K562 (cell line): Measurements from ENCODE around the gene CSF2RB. TPM values are rescaled to one million over a fixed set of nuclear protein-coding genes. Genes with fewer than 3 reads are reported as not detected.
A peak's percentile ranks its signal among the peaks of the same experiment; 100 is the strongest.

Source experiments
- ATAC-seq: fragments of 200-7000 bp; cut with Tn5 transposase; 3 replicates; pipeline ENCODE4 v1.9.1; 2020; ENCODE audit warnings: moderate library complexity
- BruUV-seq: library from RNA; stranded (reverse); fragments of 400-500 nt; replicated peaks from 2 replicates; lab custom pipeline; 2021; lab: Mats Ljungman, UMichigan
- CTCF ChIA-PET: fragments of 300-600 bp; formaldehyde crosslinking; extraction: SDS; loops from one replicate; lab custom pipeline; 2021; ENCODE audit warnings: low intra/inter-chr PET ratio; lab: Yijun Ruan, JAX
- POLR2A ChIA-PET: fragments of 300-600, 350-650 bp; sonication (Branson Sonifier 250); formaldehyde crosslinking; extraction: SDS; loops from one replicate; lab custom pipeline; 2021; ENCODE audit warnings: antibody characterized with exemption, inconsistent platforms; lab: Yijun Ruan, JAX
- DNase-seq, 4 experiments: peaks; one replicate each; pipeline versions ENCODE4 v3.0.0 to v3.0.0-alpha.2; 2011 to 2018; ENCODE audit warnings: low spot score in 3 of 4, mixed read lengths in 3 of 4; ENCODE audit errors: extremely low read depth in 1 of 4
- FAIRE-seq: peaks from 2 replicates; lab custom pipeline; 2011; peaks lifted over from hg19 to GRCh38; lab: Jason Lieb, UNC
- H2AFZ ChIP-seq: 2 replicates; pipeline ENCODE4 v1.6.0; 2011; ENCODE audit warnings: low read depth, low read length, control low read depth, inconsistent platforms
- H3K27ac ChIP-seq: fragments of 200-600 bp; 3 replicates; pipeline ENCODE4 v1.8.0; 2011; ENCODE audit warnings: low read depth, mild to moderate bottlenecking, control low read depth, inconsistent platforms, low read length, moderate library complexity, mixed read lengths; ENCODE audit errors: extremely low read depth
- H3K27me3 ChIP-seq, 2 experiments: fragments of 300-600 bp in 1 of 2; 2 replicates in 1 of 2; 3 replicates in 1 of 2; pipeline versions ENCODE4 v1.6.0 to v1.8.0; 2011; ENCODE audit warnings: inconsistent platforms in 2 of 2, low read length in 2 of 2, mild to moderate bottlenecking in 1 of 2, mixed read lengths in 1 of 2, moderate library complexity in 1 of 2; ENCODE audit not compliant: control insufficient read depth in 2 of 2, insufficient read depth in 2 of 2
- H3K36me3 ChIP-seq: fragments of 300-600 bp; 3 replicates; pipeline ENCODE4 v1.8.0; 2011; ENCODE audit warnings: mild to moderate bottlenecking, low read length, inconsistent platforms; ENCODE audit not compliant: control insufficient read depth, insufficient read depth
- H3K4me1 ChIP-seq, 2 experiments: fragments of 200-600 bp in 1 of 2; replicated peaks in 1 of 2; 2 replicates in 1 of 2; 3 replicates in 1 of 2; pipeline versions ENCODE4 v1.5.1 to v1.8.0; 2011; ENCODE audit warnings: inconsistent platforms in 2 of 2, low read length in 2 of 2, mild to moderate bottlenecking in 1 of 2, mixed read lengths in 1 of 2, moderate library complexity in 1 of 2; ENCODE audit not compliant: control insufficient read depth in 2 of 2, insufficient read depth in 2 of 2
- H3K4me2 ChIP-seq: 2 replicates; pipeline ENCODE4 v1.6.1; 2011; ENCODE audit warnings: low read length, control low read depth, inconsistent platforms, mixed read lengths; ENCODE audit not compliant: insufficient read depth
- H3K4me3 ChIP-seq: fragments of 200-600 bp; sonication (generic), shearing (Covaris generic); 2 replicates; pipeline ENCODE4 v1.5.1; 2016; ENCODE audit warnings: control low read depth, inconsistent platforms
- H3K79me2 ChIP-seq: fragments of 200-600 bp; 3 replicates; pipeline ENCODE4 v1.8.0; 2011; ENCODE audit warnings: low read length, inconsistent platforms; ENCODE audit not compliant: control insufficient read depth, insufficient read depth
- H3K9ac ChIP-seq, 2 experiments: 2 replicates each; pipeline versions ENCODE4 v1.6.0 to v1.6.1; 2011; ENCODE audit warnings: low read depth in 2 of 2, low read length in 2 of 2, control low read depth in 1 of 2, inconsistent platforms in 1 of 2, mild to moderate bottlenecking in 1 of 2, mixed read lengths in 1 of 2; ENCODE audit not compliant: insufficient read depth in 1 of 2
- H3K9me1 ChIP-seq: one replicate; pipeline ENCODE4 v1.6.0; 2011; ENCODE audit warnings: inconsistent platforms, mild to moderate bottlenecking, low read length, moderate library complexity; ENCODE audit not compliant: control insufficient read depth, insufficient read depth
- H3K9me3 ChIP-seq: replicated peaks from 2 replicates; pipeline ENCODE4 v1.5.1; 2011; ENCODE audit warnings: low read depth, low read length, inconsistent platforms; ENCODE audit not compliant: control insufficient read depth, insufficient read depth
- H4K20me1 ChIP-seq: replicated peaks from 2 replicates; pipeline ENCODE4 v1.6.1; 2011; ENCODE audit warnings: low read length, inconsistent platforms, mixed read lengths; ENCODE audit not compliant: control insufficient read depth, insufficient read depth
- GMEB1 ChIP-seq: fragments of 250-450 bp; sonication (Bioruptor Pico); IDR thresholded peaks from 2 replicates; pipeline ENCODE4 v1.4.0; 2020; ENCODE audit warnings: mild to moderate bottlenecking
- HIVEP1 ChIP-seq: fragments of 250-450 bp; sonication (Bioruptor Pico); IDR thresholded peaks from 2 replicates; pipeline ENCODE4 v1.4.0; 2020; ENCODE audit warnings: mild to moderate bottlenecking
- SNAPC5 ChIP-seq: fragments of 250-450 bp; sonication (Bioruptor Pico); IDR thresholded peaks from 2 replicates; pipeline ENCODE4 v1.8.0; 2021; ENCODE audit warnings: moderate library complexity, mild to moderate bottlenecking, inconsistent platforms
- TBP ChIP-seq: optimal IDR thresholded peaks from 2 replicates; pipeline ENCODE3; 2011; ENCODE audit warnings: low read depth, low read length, improper control_type of control experiment
- ZC3H4 ChIP-seq: sonication (generic); formaldehyde crosslinking; IDR thresholded peaks from 2 replicates; pipeline ENCODE4 v1.9.0; 2021; ENCODE audit warnings: missing genetic modification reagents, borderline replicate concordance
- ZNF316 ChIP-seq: fragments of 450-650 bp; IDR thresholded peaks from 2 replicates; pipeline ENCODE4 v1.6.1; 2016
- WGBS: fragments of 100-300 bp; shearing (Covaris generic); methylation state at CpG from one replicate; pipeline ENCODE4 v1.1.6; 2016; ENCODE audit warnings: low coverage, mixed read lengths; ENCODE audit not compliant: insufficient coverage; ENCODE audit errors: missing lambda C conversion rate; 5-methylcytosine and 5-hydroxymethylcytosine counted together
- in situ Hi-C: fragments of 300-500 bp; cut with MboI; formaldehyde crosslinking; loops from 4 replicates; pipeline ENCODE4 v1.15.0; 2018; ENCODE audit warnings: inconsistent platforms, mixed read lengths
- intact Hi-C: fragments of 100-400 bp; cut with micrococcal nuclease; formaldehyde crosslinking; loops from 2 replicates; pipeline ENCODE4 v1.14.2; 2022
- polyA plus RNA-seq, 8 experiments: library from polyadenylated mRNA; depleted of rRNA in 4 of 8; stranded (reverse) in 5 of 8; unstranded in 3 of 8; fragments of >200 nt; fragmentation: Nextera tagmentation in 2 of 8; fragmentation: Illumina TruSeq in 1 of 8; extraction: Ambion mirVana in 2 of 8; extraction: Trizol in 1 of 8; gene quantifications; 2 replicates each; pipeline versions ENCODE4 v1.2.1 to v1.2.3, GENCODE V29; 2011 to 2014; ENCODE audit warnings: inconsistent platforms in 1 of 8, missing spikeins in 1 of 8
- total RNA-seq, 7 experiments: library from RNA; depleted of rRNA in 6 of 7; stranded (reverse); fragments of >200 nt in 6 of 7; fragmentation: Illumina TruSeq in 2 of 7; extraction: Trizol in 2 of 7; gene quantifications; 2 replicates each; pipeline versions ENCODE4 v1.2.1 to v1.2.3, GENCODE V29; 2011 to 2021; ENCODE audit warnings: low replicate concordance in 1 of 7

CSF2RB gene
- total and polyA plus RNA-seq, 9 of the 15 experiments (the other 6 are each of a cell fraction or from before 2014, with no cell fraction given): 0.04 to 1.0 (median 0.36) TPM

GRCh38 chr22:36926721-36927435 is 13.4 kb downstream of the CSF2RB start:
- Histone ChIP-seq H3K4me3 (no peak overlapping the region), H3K79me2 (no peaks in the 10 kb centered on the region), H3K9ac (no peak overlapping the region), H3K27me3 (peaks cover 0 to 69% of the 10 kb centered on the region in 2 experiments; a peak in 3 of 5 replicates), H3K9me1 (peaks cover 2% of the 10 kb centered on the region), H3K4me2 (no peak overlapping the region), H3K4me1 (peaks cover 0 to 11% of the 10 kb centered on the region in 2 experiments; a peak in 2 of 5 replicates), H3K36me3 (no peaks in the 10 kb centered on the region), H3K27ac (no peak overlapping the region), H4K20me1 (no peaks in the 10 kb centered on the region), H3K9me3 (no peaks in the 10 kb centered on the region), H2AFZ (no peak overlapping the region)
- in situ Hi-C loops: no loop called here
- CTCF ChIA-PET: no interaction called here
- TF ChIP-seq GMEB1 (CRISPR knock-in tag): no peak
- no peak for TF ChIP-seq HIVEP1
- TF ChIP-seq ZNF316: peak; percentile 14; the same call in 1 of the 2 replicates
- TF ChIP-seq ZC3H4 (CRISPR knock-in tag): no peak
- TF ChIP-seq TBP: no peak
- no peak for TF ChIP-seq SNAPC5
- ATAC-seq (no peak), DNase-seq (no peak), FAIRE-seq (no peak)
- POLR2A ChIA-PET: no interaction called here
- no TSS peak for BruUV-seq
- intact Hi-C loops: no loop called here
- 2% methylated on average over 11 of the region's 14 CpGs for WGBS
